HEK293T (cell line): ENCODE results near the gene PECR.

Experiments
- ELF4 ChIP-seq: fragments of 450-650 bp; IDR thresholded peaks from 2 replicates; pipeline ENCODE4 v1.6.1; 2017; ENCODE audit warnings: antibody characterized with exemption
- FOXA1 ChIP-seq: fragments of 450-650 bp; IDR thresholded peaks from 2 replicates; pipeline ENCODE4 v1.6.1; 2016; ENCODE audit warnings: mild to moderate bottlenecking
- SP1 ChIP-seq: fragments of 450-650 bp; IDR thresholded peaks from 2 replicates; pipeline ENCODE4 v1.6.1; 2017
- SUZ12 ChIP-seq: fragments of 450-650 bp; IDR thresholded peaks from 2 replicates; pipeline ENCODE4 v1.6.1; 2016; ENCODE audit warnings: mild to moderate bottlenecking

DNA sequence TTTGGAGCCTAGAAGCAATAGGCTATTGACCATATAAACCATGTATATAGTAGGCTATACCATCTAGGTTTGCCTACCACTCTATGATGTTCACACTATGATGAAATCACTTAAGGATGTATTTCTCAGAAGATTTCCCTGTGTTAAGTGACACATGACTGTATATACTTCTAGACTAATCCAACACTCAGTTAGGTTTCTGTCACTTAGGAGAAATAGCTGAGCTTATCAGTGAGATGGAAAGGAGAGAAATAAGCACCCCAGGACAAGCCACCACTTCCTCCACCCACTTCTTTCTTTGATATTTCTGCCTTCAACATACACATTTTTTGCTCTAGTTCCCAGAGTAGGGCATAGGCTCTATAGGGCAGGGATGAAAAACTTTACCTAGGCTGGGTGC, 7.8 kb downstream of the PECR start:
- TF ChIP-seq FOXA1 (no peak), SP1 (no peak), ELF4 (no peak), SUZ12 (no peak)
